ENCODE measurements around the gene SEMA4C. TPM values are rescaled to one million over a fixed set of nuclear protein-coding genes. Genes with fewer than 3 reads are reported as not detected.

The SEMA4C gene
- total RNA-seq, 4 donors from 2014 or later, result 10.4 to 27.1 (median 17.8) TPM

- no peak for TF ChIP-seq CTCF (IDR thresholded peaks at IDR 0.05; ENCODE audit: low read depth)
These were observed 7.2 kb upstream of the SEMA4C start for GRCh38 chr2:96877042-96877451.

GRCh38 chr2:96876269-96877041 is 6.6 kb upstream of the SEMA4C start:
- TF ChIP-seq CTCF (IDR thresholded peaks at IDR 0.05; ENCODE audit: low read depth), result no peak

DNA sequence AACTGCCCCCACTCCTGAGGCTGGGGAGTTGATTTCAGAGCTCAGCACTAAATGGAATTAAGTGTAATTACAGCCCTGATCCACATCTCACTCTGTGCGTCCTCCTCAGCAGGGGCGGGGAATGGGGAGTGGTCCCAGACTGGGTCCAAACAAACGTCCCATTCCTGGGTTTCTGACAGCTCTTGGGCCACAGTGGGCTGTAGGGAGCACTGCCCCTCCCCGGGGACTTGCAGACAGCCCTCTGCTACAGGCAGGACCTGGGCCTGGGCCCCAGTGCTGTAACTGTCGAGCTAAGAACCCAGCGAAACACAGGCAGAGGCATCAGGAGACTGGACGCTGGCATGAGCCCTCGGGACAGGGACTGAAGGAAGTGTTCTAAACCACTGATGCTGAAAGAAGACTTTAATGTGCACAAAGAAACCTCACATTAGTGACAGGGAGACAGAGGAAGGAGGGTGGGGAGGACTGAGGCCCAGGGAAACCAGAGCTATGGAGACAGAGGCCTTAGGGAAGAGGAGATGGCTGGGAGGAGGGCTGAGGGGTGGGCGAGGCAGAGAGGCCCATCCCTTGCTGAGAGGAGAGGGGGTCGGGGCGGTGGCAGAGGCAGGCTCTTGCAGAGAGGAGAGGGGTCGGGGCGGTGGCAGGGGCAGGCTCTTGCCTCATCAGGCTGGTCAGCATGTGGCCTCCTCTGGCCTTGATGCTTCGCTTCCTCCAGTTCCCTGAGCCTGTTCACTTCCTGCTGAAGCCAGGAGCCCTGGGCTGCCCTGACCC is 5.8 kb upstream of the SEMA4C start:
- TF ChIP-seq CTCF (IDR thresholded peaks at IDR 0.05; ENCODE audit: low read depth), result no peak

- TF ChIP-seq CTCF (IDR thresholded peaks at IDR 0.05; ENCODE audit: low read depth), result no peak
These were observed 4.4 kb upstream of the SEMA4C start for GRCh38 chr2:96874198-96874831.

DNA sequence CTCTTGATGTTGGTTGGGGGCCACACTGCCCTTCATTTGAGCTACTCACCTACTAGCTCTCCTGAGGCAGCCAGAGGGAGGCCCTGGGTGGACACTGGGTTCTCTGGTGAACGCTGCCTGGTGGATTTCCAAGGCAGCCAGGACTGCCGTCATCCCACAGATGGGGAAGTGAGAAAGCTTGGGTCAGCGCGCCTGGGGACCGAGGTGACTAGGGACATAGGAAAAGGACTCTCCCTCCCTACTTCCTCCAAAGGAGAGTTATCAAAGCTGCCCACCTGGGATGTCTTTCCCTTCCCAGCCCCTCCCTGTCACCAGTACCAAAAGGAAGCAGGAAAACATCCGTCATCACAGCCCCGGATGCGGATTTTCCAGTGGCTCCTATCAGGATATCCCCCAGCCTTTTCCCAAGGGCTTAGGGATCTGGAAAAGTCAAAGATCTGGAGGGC is 3.8 kb upstream of the SEMA4C start:
- no peak for TF ChIP-seq CTCF (IDR thresholded peaks at IDR 0.05; ENCODE audit: low read depth)

DNA sequence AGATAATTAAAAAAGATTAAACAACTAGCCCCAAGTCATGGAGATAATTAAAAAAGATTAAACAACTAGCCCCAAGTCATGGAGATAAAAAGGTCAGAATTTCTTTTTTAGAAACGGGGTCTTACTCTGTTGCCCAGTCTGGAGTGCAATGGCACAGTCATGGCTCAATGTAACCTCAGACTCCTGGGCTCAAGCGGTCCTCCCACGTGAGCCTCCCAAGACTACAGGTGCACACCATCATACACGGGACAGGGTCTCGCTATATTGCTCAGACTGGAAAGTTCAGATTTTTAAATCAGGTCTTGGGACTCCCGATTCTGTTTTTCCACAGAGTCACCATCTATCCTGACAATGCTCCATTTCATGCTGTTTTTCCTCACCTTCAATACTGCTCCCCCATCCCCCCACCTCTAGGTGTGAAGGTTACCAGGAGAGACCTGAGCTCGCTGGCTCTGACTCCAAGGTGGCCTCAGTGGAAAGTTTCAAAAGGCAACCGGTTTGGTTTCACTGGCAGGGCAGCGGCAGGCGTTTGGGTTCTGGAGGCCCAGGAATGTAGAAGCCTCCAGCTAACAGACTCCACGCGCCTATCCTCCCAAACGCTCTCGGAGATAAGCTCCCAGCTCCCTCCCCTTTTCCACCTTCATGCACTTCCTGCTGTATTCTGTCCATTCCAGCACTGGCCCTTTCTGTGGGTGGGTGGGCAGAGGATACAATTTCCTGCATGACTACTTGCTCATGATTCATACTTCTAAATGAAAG is 2.9 kb upstream of the SEMA4C start:
- TF ChIP-seq CTCF (IDR thresholded peaks at IDR 0.05; ENCODE audit: low read depth), result no peak
